Ovary (tissue), 9 donors: ENCODE results near the gene TFDP1. TPM values are rescaled to one million over a fixed set of nuclear protein-coding genes. Genes with fewer than 3 reads are reported as not detected.
"Not testable (repeated sequence)": the region's sequence is repeated elsewhere in the genome, so short reads cannot be mapped to it uniquely, and the experiment has no call there.

ENCODE experiments used
- DNase-seq, 5 donors: peaks; one replicate each; pipeline ENCODE4 v3.0.0-alpha.2; 2019 to 2020
- H3K27ac ChIP-seq, 2 donors: fragments of 200-600 bp; one replicate each; pipeline versions ENCODE4 v1.5.1 to v1.8.0; 2019 to 2022
- H3K27me3 ChIP-seq: fragments of 200-600 bp; one replicate; pipeline ENCODE4 v1.8.0; 2022
- H3K36me3 ChIP-seq: fragments of 200-600 bp; sonication (generic); one replicate; pipeline ENCODE4 v1.5.1; 2019
- H3K4me1 ChIP-seq: one replicate; pipeline ENCODE4 v1.8.1; 2013; ENCODE audit warnings: mild to moderate bottlenecking, moderate library complexity; ENCODE audit not compliant: insufficient read depth
- H3K4me3 ChIP-seq: fragments of 200-600 bp; sonication (generic); one replicate; pipeline ENCODE4 v1.5.1; 2017
- H3K9me3 ChIP-seq, 2 donors: fragments of 200-600 bp in 1 of 2; sonication (generic) in 1 of 2; one replicate each; pipeline versions ENCODE4 v1.5.1 to v1.8.1; 2013 to 2019; ENCODE audit warnings: mild to moderate bottlenecking in 1 of 2, moderate library complexity in 1 of 2
- CTCF ChIP-seq, 3 donors: fragments of 450-650 bp in 2 of 3; fragments of 200-600 bp in 1 of 3; IDR thresholded peaks; one replicate each; pipeline versions ENCODE4 v1.5.1 to v1.8.0; 2016 to 2022; ENCODE audit warnings: antibody characterized with exemption in 3 of 3, mild to moderate bottlenecking in 1 of 3
- EP300 ChIP-seq: sonication (generic); formaldehyde crosslinking; IDR thresholded peaks from one replicate; pipeline ENCODE4 v1.6.1; 2017; ENCODE audit warnings: antibody characterized with exemption
- POLR2A ChIP-seq: fragments of 450-650 bp; IDR thresholded peaks from one replicate; pipeline ENCODE4 v1.6.1; 2017; ENCODE audit warnings: antibody characterized with exemption, mild to moderate bottlenecking, moderate library complexity
- WGBS, 3 donors: extraction: QIAGEN DNeasy Blood & Tissue Kit in 1 of 3; methylation state at CpG; one replicate each; pipeline versions ENCODE4 v1.1.5 to v1.1.7; 2013 to 2017; 5-methylcytosine and 5-hydroxymethylcytosine counted together
- intact Hi-C, 4 donors: fragments of 100-400 bp; cut with DNase I; formaldehyde crosslinking; loops; one replicate each; pipeline versions ENCODE4 v1.11.0 to v1.15.1; 2022 to 2023
- polyA plus RNA-seq, 2 donors: library from polyadenylated mRNA; stranded (reverse); fragments of 200-250 nt in 1 of 2; fragments of 350-450 nt in 1 of 2; fragmentation: Illumina TruSeq in 1 of 2; extraction: RNeasy Lipid Tissue Mini Kit (QIAGEN cat#74804) in 1 of 2; gene quantifications; one replicate each; pipeline ENCODE4 v1.2.3, GENCODE V29; 2013 to 2014
- total RNA-seq, 7 donors: library from RNA; depleted of rRNA in 2 of 7; stranded (reverse); fragments of >200 nt in 2 of 7; fragmentation: NEBNext Ultra II Directional in 3 of 7; extraction: Animal tissue kit (Norgen Biotek cat#: 25700) in 3 of 7; gene quantifications; one replicate each; pipeline versions ENCODE4 v1.1.0 to v1.2.4, GENCODE V29; 2016 to 2023
- donor health status: DM: no; HTN: no; CAD: no; lungs with moderate emphysema.
- donor health status: DM: no; HTN: no; CAD: no.
- donor health status: Bipolar disorder and iron deficiency.
- donor health status: DM: yes; HTN: yes; CAD: no.
- donor health status: DM: no; HTN: no; CAD: no.
- donor health status: DM: yes; HTN: yes; CAD: no.

The TFDP1 gene
- total and polyA plus RNA-seq, 9 donors = 8.8 to 45.6 (median 33.8) TPM

- intact Hi-C loops = no loop called here
- DNase-seq = peak in 2 of 5 donors; percentile 8 to 28
- Histone ChIP-seq H3K4me1 (peaks cover 4% of the 10 kb centered on the region), H3K36me3 (no peaks in the 10 kb centered on the region), H3K4me3 (no peak overlapping the region), H3K9me3 (no peaks in the 10 kb centered on the region), H3K27ac (no peak overlapping the region), H3K27me3 (no peaks in the 10 kb centered on the region)
- TF ChIP-seq POLR2A = no peak
- WGBS, 3 donors = 90 to 93% (median 91%) methylated on average over 29 of the region's 29 CpGs
Observed at GRCh38 chr13:113622791-113623490, 38.4 kb downstream of the TFDP1 start.

- Histone ChIP-seq H3K27me3 (no peaks in the 10 kb centered on the region), H3K4me3 (no peak overlapping the region), H3K4me1 (peaks cover 4% of the 10 kb centered on the region), H3K36me3 (no peaks in the 10 kb centered on the region), H3K27ac (no peak overlapping the region), H3K9me3 (no peaks in the 10 kb centered on the region)
- DNase-seq = peak in 2 of 5 donors; percentile 12 to 23
- intact Hi-C loops = no loop called here
- WGBS, 3 donors = 92 to 93% (median 93%) methylated on average over 19 to 20 of the region's 20 CpGs
- no peak for TF ChIP-seq CTCF (IDR thresholded peaks at IDR 0.05)
- no peak for TF ChIP-seq POLR2A
- no peak for TF ChIP-seq EP300
Observed at GRCh38 chr13:113623491-113624234, 39.1 kb downstream of the TFDP1 start.

- H3K36me3 ChIP-seq = no peaks in the 10 kb centered on the region
- H3K27ac ChIP-seq = no peak overlapping the region
- no peak overlapping the region for H3K4me3 ChIP-seq
- TF ChIP-seq POLR2A (no peak), CTCF (IDR thresholded peaks at IDR 0.05) (no peak)
- H3K4me1 ChIP-seq = peaks cover 4% of the 10 kb centered on the region
- H3K9me3 ChIP-seq = no peaks in the 10 kb centered on the region
- DNase-seq = peak in 2 of 5 donors; percentile 4 to 17
- no peaks in the 10 kb centered on the region for H3K27me3 ChIP-seq
- WGBS, 3 donors = 90 to 95% (median 92%) methylated on average over 9 of the region's 9 CpGs
- intact Hi-C loops = no loop called here
Observed at GRCh38 chr13:113624235-113624587, 39.7 kb downstream of the TFDP1 start.

- H3K4me1 ChIP-seq, H3K27me3 ChIP-seq, H3K27ac ChIP-seq, H3K4me3 ChIP-seq, intact Hi-C loops, H3K36me3 ChIP-seq, H3K9me3 ChIP-seq: not testable (repeated sequence)
- WGBS, 3 donors = 80 to 84% (median 83%) methylated on average over 14 of the region's 14 CpGs
- DNase-seq = peak in 1 of 5 donors; percentile 10
Observed at GRCh38 chr13:113624640-113625304, 40.2 kb downstream of the TFDP1 start.

- Histone ChIP-seq H3K27me3 (no peaks in the 10 kb centered on the region), H3K4me1 (peaks cover 4% of the 10 kb centered on the region), H3K4me3 (no peak overlapping the region), H3K36me3 (no peaks in the 10 kb centered on the region), H3K9me3 (no peaks in the 10 kb centered on the region), H3K27ac (no peak overlapping the region)
- peak in 2 of 5 donors; percentile 7 to 32 for DNase-seq
- intact Hi-C loops = no loop called here
- 46 to 67% (median 50%) methylated on average over 24 of the region's 24 CpGs for WGBS, 3 donors
- TF ChIP-seq POLR2A (no peak), CTCF (IDR thresholded peaks at IDR 0.05) (no peak), EP300 (no peak)
Observed at GRCh38 chr13:113625965-113626721, 41.6 kb downstream of the TFDP1 start.
